Measurements from ENCODE around the gene PLA2G12A.

GRCh38 chr4:109728385-109728784 is 1.5 kb downstream of the PLA2G12A start:
- TF ChIP-seq NFIC (IDR thresholded peaks at IDR 0.05; ENCODE audit: low read depth, low read length) (no peak), MYC (IDR thresholded peaks at IDR 0.05; ENCODE audit: insufficient read depth, insufficient read length, insufficient replicate concordance, low read length, severe bottlenecking) (no peak), ETV6 (conservative IDR thresholded peaks at IDR 0.05 in 1 of 2, IDR thresholded peaks at IDR 0.05 in 1 of 2; ENCODE audit: borderline replicate concordance in 1 of 2, low read depth in 1 of 2) (no peak), GATAD2B (conservative IDR thresholded peaks at IDR 0.05; ENCODE audit: low read depth) (no peak), CREB1 (IDR thresholded peaks at IDR 0.05; ENCODE audit: low read depth) (no peak), HDAC2 (IDR thresholded peaks at IDR 0.05) (no peak), SPI1 (IDR thresholded peaks at IDR 0.05; ENCODE audit: borderline replicate concordance, insufficient read depth, low read depth, low read length) (no peak), EED (IDR thresholded peaks at IDR 0.05; ENCODE audit: low read depth) (no peak), ZSCAN29 (IDR thresholded peaks at IDR 0.05) (no peak), RAD21 (IDR thresholded peaks at IDR 0.05; ENCODE audit: insufficient read depth, low read depth, low read length) (no peak), RCOR1 (conservative IDR thresholded peaks at IDR 0.05; ENCODE audit: low read depth, low read length) (no peak), POLR2AphosphoS5 (IDR thresholded peaks at IDR 0.05; ENCODE audit: low read length) (no peak)
- TF ChIP-seq, protein P1, sequence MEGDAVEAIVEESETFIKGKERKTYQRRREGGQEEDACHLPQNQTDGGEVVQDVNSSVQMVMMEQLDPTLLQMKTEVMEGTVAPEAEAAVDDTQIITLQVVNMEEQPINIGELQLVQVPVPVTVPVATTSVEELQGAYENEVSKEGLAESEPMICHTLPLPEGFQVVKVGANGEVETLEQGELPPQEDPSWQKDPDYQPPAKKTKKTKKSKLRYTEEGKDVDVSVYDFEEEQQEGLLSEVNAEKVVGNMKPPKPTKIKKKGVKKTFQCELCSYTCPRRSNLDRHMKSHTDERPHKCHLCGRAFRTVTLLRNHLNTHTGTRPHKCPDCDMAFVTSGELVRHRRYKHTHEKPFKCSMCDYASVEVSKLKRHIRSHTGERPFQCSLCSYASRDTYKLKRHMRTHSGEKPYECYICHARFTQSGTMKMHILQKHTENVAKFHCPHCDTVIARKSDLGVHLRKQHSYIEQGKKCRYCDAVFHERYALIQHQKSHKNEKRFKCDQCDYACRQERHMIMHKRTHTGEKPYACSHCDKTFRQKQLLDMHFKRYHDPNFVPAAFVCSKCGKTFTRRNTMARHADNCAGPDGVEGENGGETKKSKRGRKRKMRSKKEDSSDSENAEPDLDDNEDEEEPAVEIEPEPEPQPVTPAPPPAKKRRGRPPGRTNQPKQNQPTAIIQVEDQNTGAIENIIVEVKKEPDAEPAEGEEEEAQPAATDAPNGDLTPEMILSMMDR (IDR thresholded peaks at IDR 0.05 in 2 of 3, conservative IDR thresholded peaks at IDR 0.05 in 1 of 3; ENCODE audit: control insufficient read depth in 2 of 3, extremely low read depth in 1 of 3, insufficient read depth in 1 of 3, low read depth in 3 of 3, low read length in 3 of 3), result no peak
- TF ChIP-seq, protein P2, sequence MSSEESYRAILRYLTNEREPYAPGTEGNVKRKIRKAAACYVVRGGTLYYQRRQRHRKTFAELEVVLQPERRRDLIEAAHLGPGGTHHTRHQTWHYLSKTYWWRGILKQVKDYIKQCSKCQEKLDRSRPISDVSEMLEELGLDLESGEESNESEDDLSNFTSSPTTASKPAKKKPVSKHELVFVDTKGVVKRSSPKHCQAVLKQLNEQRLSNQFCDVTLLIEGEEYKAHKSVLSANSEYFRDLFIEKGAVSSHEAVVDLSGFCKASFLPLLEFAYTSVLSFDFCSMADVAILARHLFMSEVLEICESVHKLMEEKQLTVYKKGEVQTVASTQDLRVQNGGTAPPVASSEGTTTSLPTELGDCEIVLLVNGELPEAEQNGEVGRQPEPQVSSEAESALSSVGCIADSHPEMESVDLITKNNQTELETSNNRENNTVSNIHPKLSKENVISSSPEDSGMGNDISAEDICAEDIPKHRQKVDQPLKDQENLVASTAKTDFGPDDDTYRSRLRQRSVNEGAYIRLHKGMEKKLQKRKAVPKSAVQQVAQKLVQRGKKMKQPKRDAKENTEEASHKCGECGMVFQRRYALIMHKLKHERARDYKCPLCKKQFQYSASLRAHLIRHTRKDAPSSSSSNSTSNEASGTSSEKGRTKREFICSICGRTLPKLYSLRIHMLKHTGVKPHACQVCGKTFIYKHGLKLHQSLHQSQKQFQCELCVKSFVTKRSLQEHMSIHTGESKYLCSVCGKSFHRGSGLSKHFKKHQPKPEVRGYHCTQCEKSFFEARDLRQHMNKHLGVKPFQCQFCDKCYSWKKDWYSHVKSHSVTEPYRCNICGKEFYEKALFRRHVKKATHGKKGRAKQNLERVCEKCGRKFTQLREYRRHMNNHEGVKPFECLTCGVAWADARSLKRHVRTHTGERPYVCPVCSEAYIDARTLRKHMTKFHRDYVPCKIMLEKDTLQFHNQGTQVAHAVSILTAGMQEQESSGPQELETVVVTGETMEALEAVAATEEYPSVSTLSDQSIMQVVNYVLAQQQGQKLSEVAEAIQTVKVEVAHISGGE (CRISPR knock-in tag; IDR thresholded peaks at IDR 0.05), result no peak
